ENCODE results near the gene HDAC4. TPM values are rescaled to one million over a fixed set of nuclear protein-coding genes. Genes with fewer than 3 reads are reported as not detected.

Gene HDAC4
- total and polyA plus RNA-seq, 2 of the 4 experiments (the other 2 are of a cell fraction) = 4.1 to 7.2 TPM

GRCh38 chr2:239251971-239252370 is 148.8 kb downstream of the HDAC4 start:
- Histone ChIP-seq H2BK15ac (ENCODE audit: low read depth, low read length) (peak overlapping the region; percentile 44; the same call in 1 of the 3 replicates), H4K91ac (ENCODE audit: insufficient read depth, low read depth, low read length) (peak overlapping the region; percentile 59; the same call in 1 of the 2 replicates), H3K9ac (ENCODE audit: low read depth, low read length) (no peak overlapping the region), H3K36me3 (ENCODE audit: control insufficient read depth, insufficient read depth, low read length) (no peaks in the 10 kb centered on the region), H3K79me1 (ENCODE audit: low read depth in 1 of 2, low read length in 2 of 2) (peaks cover 35 to 77% of the 10 kb centered on the region in 2 experiments), H3K14ac (replicated peaks; ENCODE audit: low read depth, low read length) (peak overlapping the region; percentile 22; the same call in 1 of the 2 replicates), H2AFZ (replicated peaks; ENCODE audit: low read length, poor library complexity) (no peak overlapping the region), H3K9me3 (ENCODE audit: control insufficient read depth, insufficient read depth, low read length) (no peaks in the 10 kb centered on the region), H3K4me1 (ENCODE audit: control insufficient read depth, insufficient read depth, low read length) (peaks cover 17% of the 10 kb centered on the region), H2AK9ac (replicated peaks; ENCODE audit: low read depth, low read length, poor library complexity) (peak overlapping the region; percentile 62), H3K4me3 (ENCODE audit: insufficient read depth, low read depth, low read length) (no peak overlapping the region), H3K27ac (ENCODE audit: insufficient read depth, low read length) (no peak overlapping the region), H2BK120ac (ENCODE audit: low read depth, low read length) (peak overlapping the region; percentile 0; the same call in 1 of the 2 replicates), H4K8ac (ENCODE audit: low read depth in 2 of 2, low read length in 2 of 2) (no peak overlapping the region; a peak in 1 of 4 replicates), H3K27me3 (ENCODE audit: control insufficient read depth, insufficient read depth, low read length) (no peaks in the 10 kb centered on the region), H3K18ac (ENCODE audit: low read depth, low read length) (no peak overlapping the region), H3K23ac (ENCODE audit: low read depth, low read length) (no peak overlapping the region), H3K9me1 (ENCODE audit: insufficient read depth, low read length) (peaks cover 19% of the 10 kb centered on the region), H4K5ac (ENCODE audit: low read depth, low read length) (no peak overlapping the region), H2BK5ac (ENCODE audit: low read depth, low read length, poor library complexity, severe bottlenecking) (no peak overlapping the region), H4K20me1 (ENCODE audit: insufficient read depth, low read length) (no peaks in the 10 kb centered on the region), H2AK5ac (ENCODE audit: low read depth, low read length) (peak overlapping the region; percentile 74), H3K56ac (ENCODE audit: extremely low read depth, insufficient read depth, low read length) (no peak overlapping the region), H2BK20ac (ENCODE audit: low read depth, low read length) (no peak overlapping the region), H3K4ac (ENCODE audit: low read depth, low read length) (peak overlapping the region; percentile 54), H3K4me2 (ENCODE audit: low read depth, low read length) (no peak overlapping the region)
- TF ChIP-seq RFX5 (IDR thresholded peaks at IDR 0.05; ENCODE audit: low read depth, low read length) (no peak), MXI1 (IDR thresholded peaks at IDR 0.05; ENCODE audit: borderline replicate concordance, low read depth, low read length) (no peak), CHD1 (IDR thresholded peaks at IDR 0.05; ENCODE audit: low read depth, low read length) (no peak), POLR2A (IDR thresholded peaks at IDR 0.05; ENCODE audit: low read depth, low read length) (no peak), NFE2L2 (IDR thresholded peaks at IDR 0.05; ENCODE audit: low read depth, low read length) (no peak), MAFK (IDR thresholded peaks at IDR 0.05; ENCODE audit: low read depth, low read length) (no peak), RCOR1 (IDR thresholded peaks at IDR 0.05; ENCODE audit: insufficient replicate concordance, low read length) (no peak), RAD21 (IDR thresholded peaks at IDR 0.05; ENCODE audit: low read length) (no peak), MAZ (IDR thresholded peaks at IDR 0.05; ENCODE audit: borderline replicate concordance, low read depth, low read length) (no peak), ELK1 (IDR thresholded peaks at IDR 0.05; ENCODE audit: borderline replicate concordance, low read depth, low read length) (no peak), SMC3 (IDR thresholded peaks at IDR 0.05; ENCODE audit: low read depth, low read length) (no peak), USF2 (IDR thresholded peaks at IDR 0.05; ENCODE audit: low read depth, low read length) (no peak), CEBPB (IDR thresholded peaks at IDR 0.05; ENCODE audit: low read depth, low read length) (no peak), BHLHE40 (IDR thresholded peaks at IDR 0.05; ENCODE audit: low read depth, low read length) (no peak)
- TF ChIP-seq, protein P1, sequence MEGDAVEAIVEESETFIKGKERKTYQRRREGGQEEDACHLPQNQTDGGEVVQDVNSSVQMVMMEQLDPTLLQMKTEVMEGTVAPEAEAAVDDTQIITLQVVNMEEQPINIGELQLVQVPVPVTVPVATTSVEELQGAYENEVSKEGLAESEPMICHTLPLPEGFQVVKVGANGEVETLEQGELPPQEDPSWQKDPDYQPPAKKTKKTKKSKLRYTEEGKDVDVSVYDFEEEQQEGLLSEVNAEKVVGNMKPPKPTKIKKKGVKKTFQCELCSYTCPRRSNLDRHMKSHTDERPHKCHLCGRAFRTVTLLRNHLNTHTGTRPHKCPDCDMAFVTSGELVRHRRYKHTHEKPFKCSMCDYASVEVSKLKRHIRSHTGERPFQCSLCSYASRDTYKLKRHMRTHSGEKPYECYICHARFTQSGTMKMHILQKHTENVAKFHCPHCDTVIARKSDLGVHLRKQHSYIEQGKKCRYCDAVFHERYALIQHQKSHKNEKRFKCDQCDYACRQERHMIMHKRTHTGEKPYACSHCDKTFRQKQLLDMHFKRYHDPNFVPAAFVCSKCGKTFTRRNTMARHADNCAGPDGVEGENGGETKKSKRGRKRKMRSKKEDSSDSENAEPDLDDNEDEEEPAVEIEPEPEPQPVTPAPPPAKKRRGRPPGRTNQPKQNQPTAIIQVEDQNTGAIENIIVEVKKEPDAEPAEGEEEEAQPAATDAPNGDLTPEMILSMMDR (conservative IDR thresholded peaks at IDR 0.05; ENCODE audit: low read depth, low read length) = no peak
- intact Hi-C loops (cut with micrococcal nuclease) (no loop called here), in situ Hi-C loops (cut with MboI; ENCODE audit: low sequenced_read_pairs) (no loop called here), dilution Hi-C loops (cut with HindIII; ENCODE audit: low sequenced_read_pairs, unreplicated experiment) (no loop called here)
- no TSS peak for BruUV-seq (replicated peaks)
- ChIA-PET POLR2A (ENCODE audit: unreplicated experiment) (no interaction called here), CTCF (interaction anchor here (0.6 kb wide), 1 partner anchor 54 kb away, joined by 4 read pairs; no protein-coding TSS in a partner anchor)
- 80% methylated on average over 4 of the region's 9 CpGs; no CpG with 5 or more reads in 1 of the 2 experiments for WGBS, 2 experiments (ENCODE audit: extremely low coverage in 2 of 2, insufficient read length in 1 of 2)
- DNase-seq = no peak
- no peak for ATAC-seq (ENCODE audit: low read depth)

Measured in IMR-90 (cell line).